CD4-positive, alpha-beta T cell treated with Interleukin-6 at 100 ng/mL for 8 hours (primary cell): Measurements from ENCODE around the gene EXOC6B.

Experiments used
- DNase-seq: peaks from one replicate; pipeline ENCODE4 v3.0.0-alpha.2; 2020; ENCODE audit warnings: mixed read lengths, low spot score

Gene EXOC6B

GRCh38 chr2:72271766-72272641, 553.8 kb downstream of the EXOC6B start:
- no peak for DNase-seq

- DNase-seq: no peak
Measured at GRCh38 chr2:72271276-72271614, 554.6 kb downstream of the EXOC6B start.

GRCh38 chr2:72270556-72271275, 555.1 kb downstream of the EXOC6B start:
- no peak for DNase-seq

GRCh38 chr2:72263776-72264060, 562.1 kb downstream of the EXOC6B start:
- DNase-seq: no peak

- no peak for DNase-seq
Measured at GRCh38 chr2:72263043-72263775, 562.6 kb downstream of the EXOC6B start.

- DNase-seq: no peak
Measured at GRCh38 chr2:72261076-72261475, 564.8 kb downstream of the EXOC6B start.

GRCh38 chr2:72255540-72255939, 570.3 kb downstream of the EXOC6B start:
- DNase-seq: no peak

GRCh38 chr2:72254831-72255451, 570.9 kb downstream of the EXOC6B start:
- DNase-seq: no peak

- no peak for DNase-seq
Measured at GRCh38 chr2:72238311-72238710, 587.5 kb downstream of the EXOC6B start.

GRCh38 chr2:72237549-72237948, 588.3 kb downstream of the EXOC6B start:
- DNase-seq: no peak

GRCh38 chr2:72236445-72237067, 589.3 kb downstream of the EXOC6B start:
- no peak for DNase-seq

- no peak for DNase-seq
Measured at GRCh38 chr2:72235497-72236415, 590.1 kb downstream of the EXOC6B start.

- DNase-seq: no peak
Measured at GRCh38 chr2:72233211-72233610, 592.6 kb downstream of the EXOC6B start.

- DNase-seq: no peak
Measured at GRCh38 chr2:72222829-72223564, 602.8 kb downstream of the EXOC6B start.

- DNase-seq: no peak
Measured at GRCh38 chr2:72220170-72220569, 605.7 kb downstream of the EXOC6B start.

GRCh38 chr2:72214429-72215143, 611.2 kb downstream of the EXOC6B start:
- DNase-seq: no peak

- DNase-seq: no peak
Measured at GRCh38 chr2:72212486-72212855, 613.4 kb downstream of the EXOC6B start.

- no peak for DNase-seq
Measured at GRCh38 chr2:72211777-72212485, 613.9 kb downstream of the EXOC6B start.

GRCh38 chr2:72211350-72211749, 614.5 kb downstream of the EXOC6B start:
- DNase-seq: no peak
